NCI-H1417 (cell line): Measurements from ENCODE around the gene DNAJB6.
A peak's percentile ranks its signal among the peaks of the same experiment; 100 is the strongest.
"Not testable (repeated sequence)": the region's sequence is repeated elsewhere in the genome, so short reads cannot be mapped to it uniquely, and the experiment has no call there.

ENCODE experiments used
- DNase-seq, 3 experiments: peaks; one replicate each; lab custom pipeline; 2025; lab: John Stamatoyannopoulos, UW

DNAJB6 gene

GRCh38 chr7:157323401-157323800 is 13.4 kb upstream of the DNAJB6 start:
- DNase-seq, result no peak

GRCh38 chr7:157329447-157329846 is 7.4 kb upstream of the DNAJB6 start:
- no peak for DNase-seq

GRCh38 chr7:157330567-157330966 is 6.2 kb upstream of the DNAJB6 start:
- DNase-seq, result not testable (repeated sequence)

DNA sequence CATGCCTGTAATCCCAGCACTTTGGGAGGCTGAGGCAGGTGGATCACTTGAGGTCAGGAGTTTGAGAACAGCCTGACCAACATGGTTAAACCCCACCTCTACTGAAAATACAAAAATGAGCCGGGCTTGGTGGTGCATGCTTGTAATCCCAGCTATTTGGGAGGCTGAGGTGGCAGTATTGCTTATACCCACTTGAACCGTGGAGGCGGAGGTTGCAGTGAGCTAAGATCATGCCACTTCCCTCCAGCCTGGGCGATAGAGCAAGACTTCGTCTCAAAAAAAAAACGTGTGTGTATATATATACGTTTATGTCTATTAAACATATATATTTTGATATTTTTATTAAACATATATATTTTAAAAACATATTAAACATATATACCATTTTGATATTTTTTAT is 5.8 kb upstream of the DNAJB6 start:
- DNase-seq, result not testable (repeated sequence)

DNA sequence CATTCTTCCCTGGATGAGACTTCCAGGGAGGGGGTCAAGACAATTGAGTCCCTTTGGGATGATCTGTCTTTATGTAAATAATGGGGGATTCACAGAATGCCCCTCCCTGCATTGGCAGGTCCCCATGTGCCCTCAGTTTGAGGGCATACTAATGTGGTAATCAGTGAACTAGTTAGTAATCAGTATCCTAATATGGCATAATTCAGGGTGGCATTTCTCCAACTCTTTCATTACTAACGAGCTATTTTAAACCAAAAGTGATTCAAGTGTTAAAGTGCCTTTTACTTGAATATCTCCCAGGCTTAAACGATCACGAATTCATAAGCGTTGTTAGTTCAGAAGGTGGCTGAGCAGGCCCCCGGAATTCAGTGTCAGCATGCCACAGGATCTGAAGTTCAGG is 1.6 kb upstream of the DNAJB6 start:
- DNase-seq, result no peak

DNA sequence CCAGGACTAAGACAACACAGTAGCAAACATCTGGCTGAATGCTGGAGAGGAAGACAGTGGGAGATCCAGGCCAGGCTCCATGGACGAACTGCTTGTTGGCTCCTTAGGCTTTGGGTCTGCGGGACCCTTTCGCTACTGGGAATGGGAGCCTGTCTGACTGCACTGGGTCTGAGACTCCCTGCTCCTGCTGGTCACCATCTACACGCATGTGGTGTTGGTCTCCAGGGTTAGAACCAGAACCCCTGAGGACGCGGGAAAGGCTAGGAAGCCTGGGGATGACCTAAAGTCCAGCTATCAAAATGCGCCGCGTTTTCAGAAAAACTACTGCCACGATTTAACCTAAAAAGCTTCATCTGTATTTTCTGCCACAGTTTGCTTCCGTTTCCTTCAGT is 817 bp upstream of the DNAJB6 start:
- no peak for DNase-seq

- DNase-seq, result peak; percentile 37 to 69 (median 62)
These were observed 729 bp downstream of the DNAJB6 start for GRCh38 chr7:157337316-157338149.

GRCh38 chr7:157339777-157340677 is 3.2 kb downstream of the DNAJB6 start:
- peak; percentile 15 to 60 (median 58) for DNase-seq

- DNase-seq, result no peak
These were observed 10.6 kb downstream of the DNAJB6 start for GRCh38 chr7:157347217-157347904.

DNA sequence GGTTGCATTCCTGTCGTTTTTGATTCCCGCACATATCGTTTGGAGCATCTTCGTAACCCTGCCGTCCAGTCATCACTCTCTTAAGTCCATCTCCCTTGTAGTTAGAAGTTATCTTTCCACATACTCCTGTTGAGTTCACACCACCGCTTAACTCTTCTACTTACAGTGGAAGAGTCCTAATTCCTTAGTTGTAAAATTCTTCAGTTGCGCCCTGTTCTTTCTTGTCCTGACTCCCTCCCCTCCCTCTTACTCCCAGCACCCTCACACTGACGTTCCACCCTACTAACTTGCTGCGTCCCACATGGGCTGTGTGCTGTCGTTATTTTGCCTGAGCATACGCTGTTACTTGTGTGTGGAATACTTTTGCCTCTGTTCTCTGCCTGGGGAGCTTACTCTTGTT is 11.7 kb downstream of the DNAJB6 start:
- no peak for DNase-seq

DNA sequence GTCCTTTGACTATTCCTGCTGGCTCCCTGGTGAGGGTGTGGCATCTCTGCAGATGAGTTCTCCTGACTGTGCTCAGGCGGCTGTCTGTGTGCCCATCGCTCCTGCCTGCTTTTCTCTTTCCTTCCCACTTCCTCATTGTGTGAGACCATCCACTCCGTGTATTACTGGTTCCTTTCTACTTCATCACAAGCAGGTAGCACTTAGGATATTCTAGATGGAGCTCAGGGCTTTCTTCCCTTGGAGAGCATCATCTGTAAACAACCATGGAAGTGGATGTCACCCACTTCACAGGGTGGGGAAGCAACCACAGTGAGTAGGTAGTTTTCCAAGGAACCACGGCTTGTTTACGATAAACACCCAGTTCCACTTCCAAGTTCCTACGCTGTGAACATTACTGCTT is 15.7 kb downstream of the DNAJB6 start:
- peak in 1 of 3 experiments; percentile 47 for DNase-seq

GRCh38 chr7:157355784-157356511 is 19.1 kb downstream of the DNAJB6 start:
- peak in 1 of 3 experiments; percentile 19 for DNase-seq

DNA sequence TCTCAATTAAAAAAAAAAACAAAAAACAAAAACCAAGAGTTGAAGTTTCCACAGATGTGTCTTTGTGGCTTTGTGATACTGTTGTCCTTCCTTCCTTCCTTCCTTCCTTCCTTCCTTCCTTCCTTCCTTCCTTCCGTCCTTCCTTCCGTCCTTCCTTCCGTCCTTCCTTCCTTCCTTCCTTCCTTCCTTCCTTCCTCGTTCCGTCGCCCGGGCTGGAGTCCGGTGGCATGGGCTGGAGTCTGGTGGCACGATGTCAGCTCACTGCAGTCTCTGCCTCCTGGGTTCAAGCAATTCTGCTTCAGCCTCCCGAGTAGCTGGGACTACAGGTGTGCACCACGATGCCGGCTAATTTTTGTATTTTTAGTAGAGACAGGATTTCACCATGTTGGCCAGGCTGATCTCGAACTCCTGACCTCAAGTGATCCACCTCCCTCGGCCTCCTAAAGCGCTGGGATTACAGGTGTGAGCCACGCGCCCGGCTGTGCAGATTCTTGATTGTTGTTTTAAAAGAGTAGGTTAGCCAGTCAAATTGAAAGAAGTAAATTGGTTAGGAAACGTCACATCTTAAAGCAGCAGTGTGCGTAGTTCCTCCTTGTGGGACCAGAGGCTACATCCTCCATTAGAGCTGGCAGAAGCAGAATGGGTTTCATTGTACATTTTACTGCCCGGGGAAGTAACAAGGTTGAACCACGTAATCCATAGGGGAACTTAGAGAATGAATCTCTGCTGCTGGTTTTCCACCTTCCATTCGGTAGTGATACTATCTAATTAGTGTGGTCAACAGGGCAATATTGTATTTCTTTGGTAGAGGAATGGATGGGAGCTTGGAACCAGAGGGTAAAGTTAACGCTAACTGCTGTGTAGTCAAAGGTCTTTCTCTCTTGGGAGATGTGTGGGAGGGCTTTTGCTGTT is 20.6 kb downstream of the DNAJB6 start:
- no peak for DNase-seq

GRCh38 chr7:157358041-157358752 is 21.4 kb downstream of the DNAJB6 start:
- peak in 2 of 3 experiments; percentile 20 to 53 for DNase-seq

GRCh38 chr7:157358753-157359096 is 21.9 kb downstream of the DNAJB6 start:
- DNase-seq, result peak in 1 of 3 experiments; percentile 70

DNA sequence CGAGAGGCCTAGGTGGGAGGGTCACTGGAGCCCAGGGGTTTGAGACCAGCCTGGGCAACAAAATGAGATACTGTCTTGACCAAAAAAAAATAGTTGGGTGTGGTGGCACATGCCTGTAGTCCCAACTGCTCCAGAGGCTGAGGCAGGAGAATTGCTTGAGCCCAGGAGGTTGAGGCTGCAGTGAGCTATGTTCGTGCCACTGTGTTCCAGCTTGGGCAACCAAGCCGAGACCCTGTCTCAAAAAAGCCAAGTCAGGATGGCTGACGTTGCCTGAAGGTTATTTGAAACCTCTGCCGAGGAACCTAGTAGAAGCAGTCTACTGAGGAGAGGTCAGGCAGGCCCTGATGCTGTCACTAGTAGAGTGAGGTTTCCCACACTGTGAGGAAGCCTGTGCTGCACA is 22.8 kb downstream of the DNAJB6 start:
- no peak for DNase-seq

GRCh38 chr7:157360483-157361025 is 23.8 kb downstream of the DNAJB6 start:
- no peak for DNase-seq

DNA sequence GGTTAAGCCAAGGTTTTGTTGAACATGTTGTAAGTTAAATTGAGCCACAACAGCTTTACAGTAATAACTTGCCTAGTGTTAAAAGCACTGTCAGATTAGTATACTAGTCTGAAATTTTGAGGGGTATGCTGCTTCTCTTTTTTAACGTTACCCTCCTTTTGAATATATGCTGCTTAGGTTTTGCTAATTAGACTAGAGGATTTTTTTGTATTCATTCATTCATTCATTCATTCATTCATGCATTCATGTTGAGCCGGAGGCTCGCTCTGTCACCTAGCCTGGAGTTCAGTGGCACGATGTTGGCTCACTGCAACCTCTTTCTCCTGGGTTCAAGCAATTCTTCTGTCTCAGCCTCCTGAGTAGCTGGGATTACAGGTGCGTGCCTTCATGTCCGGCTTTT is 24.7 kb downstream of the DNAJB6 start:
- no peak for DNase-seq

- no peak for DNase-seq
These were observed 25.9 kb downstream of the DNAJB6 start for GRCh38 chr7:157362729-157363128.

- DNase-seq, result no peak
These were observed 29.9 kb downstream of the DNAJB6 start for GRCh38 chr7:157366722-157367121.
